PC-3 (cell line): ENCODE data around the gene EPHB1. TPM values are rescaled to one million over a fixed set of nuclear protein-coding genes. Genes with fewer than 3 reads are reported as not detected.

Experiments
- ATAC-seq: fragments of 200-7000 bp; cut with Tn5 transposase; 2 replicates; pipeline ENCODE4 v1.9.1; 2020; ENCODE audit warnings: mild to moderate bottlenecking, moderate library complexity
- BruUV-seq: library from RNA; stranded (reverse); fragments of 400-500 nt; replicated peaks from 2 replicates; lab custom pipeline; 2021; lab: Mats Ljungman, UMichigan
- CTCF ChIA-PET: fragments of 300-600 bp; sonication (Branson Sonifier 250); formaldehyde crosslinking; loops from one replicate; lab custom pipeline; 2022; ENCODE audit warnings: antibody characterized with exemption; lab: Charles Lee
- POLR2A ChIA-PET: fragments of 300-600 bp; sonication (Branson Sonifier 250); formaldehyde crosslinking; loops from one replicate; lab custom pipeline; 2022; ENCODE audit warnings: antibody characterized with exemption; ENCODE audit not compliant: unreplicated experiment; lab: Charles Lee
- DNase-seq: peaks from one replicate; pipeline ENCODE4 v3.0.0-alpha.2; 2015
- H2AFZ ChIP-seq: fragments of 300-600 bp; sonication (generic); 2 replicates; pipeline ENCODE4 v1.6.0; 2016; ENCODE audit warnings: antibody characterized with exemption, low read length
- H3F3A ChIP-seq: fragments of 300-600 bp; sonication (generic); one replicate; pipeline ENCODE4 v1.6.0; 2017; ENCODE audit warnings: antibody characterized with exemption, low read length, control low read depth, mild to moderate bottlenecking; ENCODE audit not compliant: unreplicated experiment
- H3K27ac ChIP-seq: fragments of 300-600 bp; sonication (generic); 2 replicates; pipeline ENCODE4 v1.5.1; 2016; ENCODE audit warnings: mild to moderate bottlenecking, low read length
- H3K27me3 ChIP-seq: fragments of 300-600 bp; sonication (generic); 2 replicates; pipeline ENCODE4 v1.6.1; 2016; ENCODE audit warnings: low read length, mixed read lengths
- H3K36me3 ChIP-seq: fragments of 300-600 bp; sonication (generic); 2 replicates; pipeline ENCODE4 v1.6.1; 2016; ENCODE audit warnings: low read depth, mixed run types, low read length, mixed read lengths
- H3K4me1 ChIP-seq: fragments of 300-600 bp; sonication (generic); 2 replicates; pipeline ENCODE4 v1.5.1; 2016; ENCODE audit warnings: low read length; ENCODE audit not compliant: insufficient read depth
- H3K4me2 ChIP-seq: fragments of 300-600 bp; sonication (generic); 2 replicates; pipeline ENCODE4 v1.6.0; 2016; ENCODE audit warnings: low read length
- H3K4me3 ChIP-seq: fragments of 300-600 bp; sonication (generic); 2 replicates; pipeline ENCODE4 v1.5.1; 2016; ENCODE audit warnings: mild to moderate bottlenecking, low read length, mixed read lengths
- H3K79me2 ChIP-seq: fragments of 300-600 bp; sonication (generic); 2 replicates; pipeline ENCODE4 v1.6.1; 2017; ENCODE audit warnings: low read length, mixed read lengths
- H3K9ac ChIP-seq: fragments of 300-600 bp; sonication (generic); 2 replicates; pipeline ENCODE4 v1.6.0; 2016; ENCODE audit warnings: mild to moderate bottlenecking, low read length
- H3K9me2 ChIP-seq: fragments of 300-600 bp; sonication (generic); replicated peaks from 2 replicates; pipeline ENCODE4 v1.6.1; 2016; ENCODE audit warnings: mixed run types, low read length, mixed read lengths
- H3K9me3 ChIP-seq: fragments of 300-600 bp; sonication (generic); 2 replicates; pipeline ENCODE4 v1.6.1; 2016; ENCODE audit warnings: low read length, mixed read lengths
- H4K20me1 ChIP-seq: fragments of 300-600 bp; sonication (generic); 2 replicates; pipeline ENCODE4 v1.6.1; 2016; ENCODE audit warnings: low read length, mixed read lengths
- CTCF ChIP-seq: fragments of 300-600 bp; sonication (generic); conservative IDR thresholded peaks from 2 replicates; pipeline ENCODE4 v1.5.1; 2017; ENCODE audit warnings: antibody characterized with exemption, low read depth, mild to moderate bottlenecking, low read length
- EZH2 ChIP-seq: fragments of 300-600 bp; sonication (generic); IDR thresholded peaks from one replicate; pipeline ENCODE4 v1.6.1; 2017; ENCODE audit warnings: antibody characterized with exemption, mild to moderate bottlenecking, low read length; ENCODE audit not compliant: unreplicated experiment
- EZH2phosphoT487 ChIP-seq: fragments of 300-600 bp; sonication (generic); IDR thresholded peaks from 2 replicates; pipeline ENCODE4 v1.6.1; 2018; ENCODE audit warnings: mild to moderate bottlenecking, antibody characterized with exemption, low read length, borderline replicate concordance
- intact Hi-C: fragments of 100-400 bp; cut with micrococcal nuclease; formaldehyde crosslinking; loops from 2 replicates; pipeline ENCODE4 v1.9.0; 2023
- total RNA-seq: library from RNA; depleted of rRNA; stranded (reverse); fragments of >200 nt; gene quantifications from 2 replicates; pipeline ENCODE4 v1.2.3, GENCODE V29; 2014

The EPHB1 gene
- total RNA-seq, 1 experiment from 2014 or later = 0.69 TPM

- Histone ChIP-seq H3K4me1 (no peaks in the 10 kb centered on the region), H3K4me2 (no peak overlapping the region), H4K20me1 (no peaks in the 10 kb centered on the region), H3K27ac (no peak overlapping the region), H3K9ac (no peak overlapping the region), H3K36me3 (no peaks in the 10 kb centered on the region), H3K4me3 (no peak overlapping the region), H2AFZ (no peak overlapping the region), H3K9me3 (no peaks in the 10 kb centered on the region), H3K27me3 (no peaks in the 10 kb centered on the region), H3K79me2 (no peaks in the 10 kb centered on the region), H3K9me2 (no peaks in the 10 kb centered on the region), H3F3A (no peaks in the 10 kb centered on the region)
- ChIA-PET POLR2A (no interaction called here), CTCF (no interaction called here)
- no peak for TF ChIP-seq EZH2phosphoT487
- TF ChIP-seq EZH2 = no peak
- TF ChIP-seq CTCF = no peak
- DNase-seq = no peak
- BruUV-seq = no TSS peak
- no peak for ATAC-seq
- intact Hi-C loops = no loop called here
Measured at GRCh38 chr3:134929976-134930375, 134.9 kb downstream of the EPHB1 start.

GRCh38 chr3:134931045-134931785 is 136.2 kb downstream of the EPHB1 start:
- CTCF ChIA-PET = no interaction called here
- H3F3A ChIP-seq = no peaks in the 10 kb centered on the region
- H3K79me2 ChIP-seq = no peaks in the 10 kb centered on the region
- DNase-seq (no peak), ATAC-seq (no peak)
- no peaks in the 10 kb centered on the region for H3K27me3 ChIP-seq
- H3K36me3 ChIP-seq = no peaks in the 10 kb centered on the region
- no peak overlapping the region for H2AFZ ChIP-seq
- no peaks in the 10 kb centered on the region for H4K20me1 ChIP-seq
- no peak overlapping the region for H3K9ac ChIP-seq
- H3K9me2 ChIP-seq = no peaks in the 10 kb centered on the region
- no peak overlapping the region for H3K4me2 ChIP-seq
- no peaks in the 10 kb centered on the region for H3K4me1 ChIP-seq
- POLR2A ChIA-PET = no interaction called here
- H3K9me3 ChIP-seq = no peaks in the 10 kb centered on the region
- no peak overlapping the region for H3K27ac ChIP-seq
- H3K4me3 ChIP-seq = no peak overlapping the region
- intact Hi-C loops = no loop called here
- TF ChIP-seq EZH2phosphoT487 = no peak
- no peak for TF ChIP-seq EZH2
- no peak for TF ChIP-seq CTCF
- no TSS peak for BruUV-seq

GRCh38 chr3:134932035-134932434 is 137.0 kb downstream of the EPHB1 start:
- BruUV-seq = no TSS peak
- no peaks in the 10 kb centered on the region for H3K9me3 ChIP-seq
- no peaks in the 10 kb centered on the region for H4K20me1 ChIP-seq
- no peak for DNase-seq
- intact Hi-C loops = no loop called here
- TF ChIP-seq CTCF = no peak
- no peak for TF ChIP-seq EZH2phosphoT487
- TF ChIP-seq EZH2 = no peak
- H3K4me2 ChIP-seq = no peak overlapping the region
- no peak overlapping the region for H3K27ac ChIP-seq
- no peaks in the 10 kb centered on the region for H3K4me1 ChIP-seq
- H3K79me2 ChIP-seq = no peaks in the 10 kb centered on the region
- no peak overlapping the region for H3K4me3 ChIP-seq
- H3K9me2 ChIP-seq = no peaks in the 10 kb centered on the region
- no peak for ATAC-seq
- H3K36me3 ChIP-seq = no peaks in the 10 kb centered on the region
- H3K27me3 ChIP-seq = no peaks in the 10 kb centered on the region
- no peaks in the 10 kb centered on the region for H3F3A ChIP-seq
- H2AFZ ChIP-seq = no peak overlapping the region
- POLR2A ChIA-PET = no interaction called here
- CTCF ChIA-PET = no interaction called here
- H3K9ac ChIP-seq = no peak overlapping the region
